ENCODE results near the gene SPATC1L. TPM values are rescaled to one million over a fixed set of nuclear protein-coding genes. Genes with fewer than 3 reads are reported as not detected.
"Not testable (repeated sequence)": the region's sequence is repeated elsewhere in the genome, so short reads cannot be mapped to it uniquely, and the experiment has no call there.

Gene SPATC1L
- total RNA-seq (2014; rRNA removed; shearing (Covaris generic)): 4.3 and 6.4 TPM in 2 replicates
- polyA plus RNA-seq (2015; cell fraction: cytosol; rRNA removed): 20.3 and 31.5 TPM in 2 replicates
- polyA plus RNA-seq (2015; cell fraction: nucleus; rRNA removed): 4.0 and 10.8 TPM in 2 replicates

DNA sequence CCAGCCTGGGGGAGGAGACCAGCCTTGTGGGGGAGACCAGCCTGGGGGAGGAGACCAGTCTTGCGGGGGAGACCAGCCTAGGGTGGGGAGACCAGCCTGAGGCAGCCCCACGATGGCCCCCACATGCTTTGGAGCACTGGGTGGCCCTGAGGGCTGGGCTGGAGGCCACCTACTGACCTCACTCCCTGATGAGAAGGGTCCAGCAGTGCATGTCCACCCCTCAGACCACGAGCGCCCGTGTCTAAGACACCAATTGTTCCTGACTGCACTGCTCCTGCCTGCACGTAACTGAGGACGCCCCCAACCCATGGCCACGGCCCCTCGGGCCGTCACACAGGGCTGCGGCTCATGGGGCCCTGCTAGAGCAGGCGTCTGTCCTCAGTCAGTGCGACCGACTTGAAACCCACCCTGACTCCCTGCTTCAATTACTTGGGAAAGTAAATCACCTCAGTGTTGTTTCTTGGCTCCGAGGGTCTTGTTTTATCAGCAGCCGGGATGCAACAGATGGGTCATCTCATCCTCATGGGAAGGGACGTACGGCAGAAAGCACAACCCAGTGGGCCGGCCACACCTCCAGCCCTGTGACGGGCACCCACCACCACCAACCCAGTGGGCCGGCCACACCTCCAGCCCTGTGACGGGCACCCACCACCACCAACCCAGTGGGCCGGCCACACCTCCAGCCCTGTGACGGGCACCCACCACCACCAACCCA, at the start of gene SPATC1L:
Gene SPATC1L (minus strand): TSS at position 550 of the 715 bp plus-strand sequence. CDS start 1,643 bp downstream, outside the sequence.
- in situ Hi-C loops (cut with HindIII; ENCODE audit: low pct_unique_long_range_greater_than_20kb, low sequenced_read_pairs): no loop called here

DNA sequence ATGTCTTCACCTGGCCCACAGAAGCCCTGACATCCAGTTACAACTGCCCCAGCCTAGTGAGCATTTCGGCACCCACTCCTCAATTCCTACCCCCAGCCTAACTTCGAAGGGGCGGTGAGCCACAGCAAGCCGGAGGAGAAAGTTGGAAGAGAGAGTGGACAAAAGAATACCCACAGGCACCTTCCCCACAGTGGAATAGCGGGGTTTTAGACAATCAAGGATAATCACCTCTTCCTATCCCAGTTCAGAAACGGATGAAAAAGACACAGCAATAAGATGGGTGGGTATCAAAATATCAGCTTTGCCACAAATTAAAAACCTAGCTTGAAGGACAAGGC, 45.6 kb upstream of the SPATC1L start:
- in situ Hi-C loops (cut with HindIII; ENCODE audit: low pct_unique_long_range_greater_than_20kb, low sequenced_read_pairs): no loop called here
- no peak for DNase-seq (ENCODE audit: low read depth, low spot score)

More for the DNA sequence above, at the start of gene SPATC1L:
- peak; percentile 54 for DNase-seq (ENCODE audit: low read depth, low spot score)

DNA sequence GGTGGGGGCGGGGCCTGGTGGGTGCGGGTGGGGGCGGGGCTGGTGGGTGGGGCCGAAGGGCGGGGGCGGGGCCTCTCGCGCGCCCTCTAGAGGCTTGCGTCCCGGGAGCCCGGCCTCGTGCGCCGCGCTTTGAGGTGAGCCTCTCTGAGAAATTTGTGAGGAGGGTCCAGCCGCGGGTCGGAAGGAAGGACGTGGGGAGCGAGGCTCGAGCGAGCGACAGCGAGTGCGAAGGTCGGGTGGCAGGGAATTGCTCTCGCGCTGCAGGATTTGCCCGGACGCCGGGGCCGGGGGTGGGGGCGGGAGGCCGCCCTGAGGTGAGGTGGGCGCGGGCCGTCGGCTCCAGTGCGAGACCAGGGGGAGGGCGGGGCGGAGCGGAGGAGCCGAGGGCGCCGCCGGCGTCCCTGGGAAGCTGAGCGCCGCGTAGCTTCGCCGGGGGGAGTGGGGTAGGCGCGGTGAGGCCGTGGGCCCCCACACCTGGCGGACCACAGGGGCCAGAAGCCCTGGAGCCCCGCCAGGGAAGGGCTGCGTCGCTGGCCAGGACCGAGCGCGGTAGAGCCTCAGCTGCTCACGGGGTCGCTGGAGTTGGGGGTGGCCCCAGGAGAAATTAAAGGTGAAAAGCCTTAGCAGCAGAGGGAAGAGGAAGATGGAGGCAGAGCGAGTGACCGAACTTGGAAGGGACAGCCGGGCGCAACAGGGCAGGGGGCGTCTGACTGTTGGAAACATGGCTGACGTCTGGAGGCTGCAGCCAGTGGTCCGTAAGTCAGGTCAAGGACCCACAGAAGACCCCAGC, 45.1 kb upstream of the SPATC1L start:
- in situ Hi-C loops (cut with HindIII; ENCODE audit: low pct_unique_long_range_greater_than_20kb, low sequenced_read_pairs): no loop called here
- no peak for DNase-seq (ENCODE audit: low read depth, low spot score)

DNA sequence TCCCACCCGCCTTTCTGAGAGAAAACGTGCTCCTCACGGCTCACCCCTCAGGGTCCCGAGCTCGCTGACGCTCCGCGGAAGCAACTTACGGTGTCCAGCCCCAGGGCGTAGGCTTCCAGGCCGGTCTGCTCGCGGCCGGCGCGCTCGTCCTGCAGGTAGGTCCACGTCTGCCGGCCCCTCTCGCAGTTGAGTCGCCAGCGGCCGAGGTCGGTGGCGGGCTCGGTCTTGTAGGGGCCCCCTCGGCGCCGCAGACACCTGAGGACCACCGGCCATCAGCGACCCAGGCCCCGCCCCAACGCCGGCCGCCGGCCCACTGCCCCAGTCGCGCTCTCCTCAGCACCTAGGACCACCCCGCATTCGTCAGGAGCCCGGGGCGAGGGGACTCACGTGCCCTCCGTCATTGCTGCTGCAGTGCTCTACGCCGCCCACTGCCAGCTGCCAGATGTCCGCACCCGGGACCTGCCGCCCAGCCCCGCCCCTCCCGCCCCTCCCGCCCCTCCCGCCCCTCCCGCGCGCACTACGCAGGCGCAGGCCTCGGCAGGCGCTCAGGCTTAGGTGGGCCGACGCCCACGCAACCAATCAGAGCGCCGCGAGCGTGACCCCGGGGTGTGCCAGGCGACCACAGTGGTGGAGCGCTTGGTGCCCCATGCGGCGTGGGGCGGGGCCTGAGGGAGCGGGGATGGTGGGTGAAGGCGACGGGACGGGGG, 44.2 kb upstream of the SPATC1L start, which contains the start of gene LSS:
Gene LSS (minus strand): TSS at position 430 of the 707 bp plus-strand sequence. CDS start 29 bp downstream, at position 401.
- DNase-seq (ENCODE audit: low read depth, low spot score): peak; percentile 95
- in situ Hi-C loops (cut with HindIII; ENCODE audit: low pct_unique_long_range_greater_than_20kb, low sequenced_read_pairs): no loop called here

DNA sequence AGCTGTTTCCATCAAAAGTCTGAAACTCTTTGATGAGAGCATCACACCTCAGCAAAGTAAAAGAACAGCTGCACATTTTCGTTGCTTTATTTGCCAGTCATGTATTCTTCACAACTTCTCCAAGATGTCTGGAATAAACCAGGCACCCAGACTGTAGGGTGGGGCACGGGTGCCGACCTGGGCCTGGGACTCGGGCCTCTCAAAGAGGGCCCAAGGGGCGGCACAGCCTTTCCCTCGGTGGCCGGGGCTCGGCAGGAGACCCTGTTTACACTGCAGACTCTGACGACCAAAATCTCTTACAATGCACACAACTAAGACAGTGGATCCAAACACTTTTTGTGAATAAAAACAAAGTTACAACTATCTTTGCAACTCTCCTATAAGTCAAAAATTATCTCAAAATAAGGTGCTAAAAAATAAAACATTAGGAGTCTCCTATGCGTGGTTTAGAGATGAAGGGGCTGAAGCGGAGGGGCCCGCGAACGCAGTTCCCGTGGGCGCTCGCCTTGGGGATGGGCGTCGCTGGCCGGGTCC, 43.6 kb upstream of the SPATC1L start:
- in situ Hi-C loops (cut with HindIII; ENCODE audit: low pct_unique_long_range_greater_than_20kb, low sequenced_read_pairs): no loop called here
- no peak for DNase-seq (ENCODE audit: low read depth, low spot score)

DNA sequence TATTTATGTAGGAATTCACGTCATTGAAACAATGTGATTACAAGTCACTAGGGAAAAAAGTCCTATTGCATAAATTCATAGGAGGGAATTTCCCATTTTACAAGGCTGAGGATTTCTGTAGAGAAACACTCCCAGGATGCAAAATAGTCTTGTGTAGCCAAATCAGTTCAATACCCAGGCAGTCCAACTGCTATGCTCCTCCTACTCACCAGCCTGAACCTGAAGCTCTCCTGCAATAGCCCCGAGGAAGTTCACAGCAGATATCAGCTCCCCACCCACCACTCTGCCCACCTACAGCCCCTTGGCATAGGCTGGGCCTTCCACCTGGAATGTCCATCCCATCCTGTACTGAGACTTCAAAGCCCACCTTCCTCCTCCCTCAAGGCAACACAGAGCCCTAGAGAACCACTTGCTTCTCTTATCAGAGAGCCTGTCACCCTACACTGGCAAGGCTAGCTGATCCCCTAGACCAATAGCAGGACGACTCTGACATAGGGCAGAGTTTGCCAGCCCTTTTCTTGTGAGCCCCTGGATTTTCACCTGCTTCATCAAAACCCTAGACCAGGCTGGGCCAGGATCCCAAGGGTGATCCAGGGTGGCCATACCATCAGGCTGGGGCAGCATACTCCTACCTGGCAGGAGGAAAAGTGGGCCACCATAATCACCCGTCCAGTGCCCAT, 42.8 kb upstream of the SPATC1L start:
- DNase-seq (ENCODE audit: low read depth, low spot score): peak; percentile 8
- in situ Hi-C loops (cut with HindIII; ENCODE audit: low pct_unique_long_range_greater_than_20kb, low sequenced_read_pairs): no loop called here

DNA sequence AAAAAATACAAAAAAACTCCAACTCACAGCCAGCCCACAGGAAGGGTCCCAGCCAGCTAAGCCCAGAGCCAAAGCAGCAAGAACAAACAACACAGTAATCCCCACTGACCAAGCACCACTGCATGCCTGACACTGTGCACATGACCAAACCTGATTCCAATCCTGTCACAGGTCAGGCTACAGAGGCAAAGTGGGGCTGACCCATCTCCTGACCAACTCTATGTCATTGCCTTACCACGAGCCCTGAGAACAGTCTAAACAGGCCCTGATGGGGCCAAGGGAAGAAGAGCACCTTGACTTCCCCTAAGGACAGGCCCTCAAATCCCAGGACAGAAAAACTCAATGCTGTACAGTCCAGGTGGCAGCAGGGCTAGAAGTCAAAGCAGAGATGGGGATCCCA, 41.9 kb upstream of the SPATC1L start:
- DNase-seq (ENCODE audit: low read depth, low spot score): no peak
- in situ Hi-C loops (cut with HindIII; ENCODE audit: low pct_unique_long_range_greater_than_20kb, low sequenced_read_pairs): no loop called here

DNA sequence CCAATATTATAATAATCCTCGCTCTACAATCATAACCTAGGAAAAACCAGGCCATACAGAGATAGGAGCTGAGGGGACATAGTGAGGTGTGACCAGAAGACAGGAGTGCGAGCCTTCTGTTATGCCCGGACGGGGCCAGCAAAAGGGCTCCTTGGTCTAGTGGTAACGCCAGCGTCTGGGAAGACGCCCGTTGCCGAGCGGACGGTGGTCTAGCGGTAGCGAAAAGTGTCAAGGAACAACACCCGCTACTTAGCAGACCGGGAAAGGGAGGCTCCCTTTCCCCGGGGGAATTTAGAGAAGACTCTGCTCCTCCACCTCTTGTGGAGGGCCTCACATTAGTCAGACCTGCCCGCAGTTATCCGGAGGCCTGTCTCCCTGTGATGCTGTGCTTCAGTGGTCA, 39.4 kb upstream of the SPATC1L start:
- DNase-seq (ENCODE audit: low read depth, low spot score); in situ Hi-C loops (cut with HindIII; ENCODE audit: low pct_unique_long_range_greater_than_20kb, low sequenced_read_pairs): not testable (repeated sequence)

DNA sequence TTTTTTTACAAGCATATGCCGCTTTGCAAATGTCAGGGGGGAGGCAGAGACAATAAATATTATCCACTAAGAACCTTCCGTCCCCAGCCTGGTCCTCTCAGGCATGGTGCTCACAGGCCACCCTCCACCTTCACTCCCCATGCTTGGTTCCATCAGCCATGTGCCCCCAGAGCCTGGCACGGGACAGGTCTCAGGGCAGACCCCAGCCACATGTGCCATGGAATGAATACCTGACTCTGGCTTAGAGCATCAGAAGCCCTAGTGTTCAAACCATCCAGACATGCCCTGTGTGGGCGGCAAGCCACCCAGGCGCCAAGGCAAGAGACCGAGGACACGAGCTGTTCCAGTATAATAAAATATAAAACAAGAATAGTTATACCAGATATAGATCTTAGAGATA, 39.0 kb upstream of the SPATC1L start:
- no peak for DNase-seq (ENCODE audit: low read depth, low spot score)
- in situ Hi-C loops (cut with HindIII; ENCODE audit: low pct_unique_long_range_greater_than_20kb, low sequenced_read_pairs): no loop called here

DNA sequence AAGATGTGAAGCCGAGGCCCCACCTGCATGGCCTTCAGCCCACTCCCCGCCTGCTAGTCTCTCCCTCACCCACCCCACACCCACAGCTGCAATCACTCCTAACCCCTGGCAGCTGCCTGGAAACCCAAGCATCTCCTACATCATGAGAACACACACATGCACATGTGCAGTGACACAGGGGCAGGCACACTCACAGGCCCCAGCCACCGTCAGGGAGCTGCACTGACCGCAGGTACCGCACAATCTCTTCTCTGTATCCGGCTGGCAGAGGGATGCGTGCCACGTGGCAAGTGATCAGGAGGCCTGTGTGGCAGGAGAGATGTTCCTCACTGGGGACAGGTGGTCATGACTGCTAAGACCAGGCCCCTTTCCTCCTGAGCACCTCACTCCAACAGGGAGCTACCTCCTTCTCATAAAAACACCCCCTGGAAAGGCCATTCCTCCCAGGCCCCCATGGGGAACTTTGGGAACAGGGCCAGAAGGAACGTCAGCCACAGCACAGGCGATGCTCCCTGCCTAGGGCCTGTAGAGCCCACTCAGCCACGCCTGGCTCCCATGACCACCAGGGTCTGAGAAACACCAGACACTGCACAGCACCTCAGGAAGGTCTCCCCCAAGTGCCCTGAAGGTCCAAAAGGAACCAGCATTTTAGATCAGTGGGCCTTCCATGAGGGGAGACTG, 38.3 kb upstream of the SPATC1L start:
- DNase-seq (ENCODE audit: low read depth, low spot score): no peak
- in situ Hi-C loops (cut with HindIII; ENCODE audit: low pct_unique_long_range_greater_than_20kb, low sequenced_read_pairs): no loop called here

DNA sequence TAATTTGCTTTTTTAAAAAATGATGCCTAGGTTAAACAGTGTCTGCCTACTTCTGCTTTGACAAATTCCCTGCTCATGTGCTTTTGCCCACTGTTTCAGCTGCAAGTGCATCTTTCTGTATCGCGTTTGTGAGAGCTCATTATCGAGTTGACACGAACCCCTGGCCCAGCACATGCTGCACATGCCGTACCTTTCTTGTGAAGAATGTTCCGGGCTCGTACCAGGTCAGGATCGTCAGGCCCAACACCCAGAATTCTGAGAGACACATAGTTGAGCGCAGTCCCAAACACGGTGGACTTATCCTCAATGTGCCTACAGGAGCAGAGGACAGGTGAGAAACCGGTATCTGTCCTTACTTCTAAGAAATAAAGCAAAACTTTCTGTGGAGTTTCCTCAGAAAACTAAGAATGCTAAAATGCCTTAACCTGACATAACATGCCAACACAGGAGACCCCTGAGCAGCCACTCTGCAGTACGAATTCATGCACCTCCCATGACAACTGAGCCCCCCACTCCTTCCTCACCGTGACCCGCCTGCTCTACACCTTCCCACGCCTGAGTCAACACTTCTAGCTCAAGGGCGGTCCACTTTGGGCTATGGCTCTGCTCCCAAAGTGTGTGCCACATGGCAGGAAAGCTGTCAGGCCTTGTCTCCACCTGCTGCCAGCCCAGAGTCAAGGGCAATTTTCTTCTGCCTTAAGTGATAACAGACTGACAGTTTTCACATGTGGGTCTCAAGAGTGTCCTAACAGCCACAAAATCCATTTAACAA, 37.6 kb upstream of the SPATC1L start:
- in situ Hi-C loops (cut with HindIII; ENCODE audit: low pct_unique_long_range_greater_than_20kb, low sequenced_read_pairs): no loop called here
- DNase-seq (ENCODE audit: low read depth, low spot score): no peak

DNA sequence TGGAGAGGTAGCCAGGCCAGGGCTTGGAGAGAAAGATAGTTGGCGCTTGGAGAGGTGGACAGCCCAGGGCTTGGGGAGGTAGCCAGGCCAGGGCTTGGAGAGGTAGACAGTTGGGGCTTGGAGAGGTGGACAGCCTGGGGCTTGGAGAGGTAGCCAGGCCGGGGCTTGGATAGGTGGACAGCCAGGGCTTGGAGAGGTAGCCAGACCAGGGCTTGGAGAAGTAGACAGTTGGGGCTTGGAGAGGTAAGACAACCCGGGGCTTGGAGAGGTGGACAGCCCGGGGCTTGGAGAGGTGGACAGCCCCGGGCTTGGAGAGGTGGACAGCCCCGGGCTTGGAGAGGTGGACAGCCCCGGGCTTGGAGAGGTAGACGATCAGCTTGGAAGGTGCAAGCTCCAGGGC, 36.6 kb upstream of the SPATC1L start:
- in situ Hi-C loops (cut with HindIII; ENCODE audit: low pct_unique_long_range_greater_than_20kb, low sequenced_read_pairs): no loop called here
- DNase-seq (ENCODE audit: low read depth, low spot score): no peak

DNA sequence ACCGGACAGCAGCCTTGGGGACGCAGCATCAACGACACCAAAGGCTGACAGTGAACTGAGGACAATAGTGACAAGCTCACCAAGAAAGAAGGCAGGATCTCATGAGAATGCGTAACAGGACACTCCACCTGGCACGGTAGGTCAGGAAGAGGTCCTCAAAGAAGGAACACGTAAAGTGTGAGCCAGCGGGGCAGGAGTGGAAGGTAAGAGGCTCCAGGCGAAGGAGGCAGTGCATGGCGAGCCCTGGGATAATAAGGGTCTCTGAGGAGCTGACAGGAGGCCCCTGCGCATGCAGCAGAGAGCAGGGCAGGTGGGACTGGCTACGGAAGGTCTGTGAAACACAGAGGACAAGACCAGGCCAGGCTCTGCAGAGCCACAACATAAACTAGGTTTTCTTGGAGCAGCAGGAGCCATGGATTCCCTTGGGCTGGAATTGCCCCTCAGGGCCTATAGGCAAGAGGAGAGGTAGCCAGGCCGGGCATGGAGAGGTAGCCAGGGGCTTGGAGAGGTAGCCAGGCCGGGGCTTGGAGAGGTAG, 36.1 kb upstream of the SPATC1L start:
- in situ Hi-C loops (cut with HindIII; ENCODE audit: low pct_unique_long_range_greater_than_20kb, low sequenced_read_pairs): no loop called here
- DNase-seq (ENCODE audit: low read depth, low spot score): no peak

DNA sequence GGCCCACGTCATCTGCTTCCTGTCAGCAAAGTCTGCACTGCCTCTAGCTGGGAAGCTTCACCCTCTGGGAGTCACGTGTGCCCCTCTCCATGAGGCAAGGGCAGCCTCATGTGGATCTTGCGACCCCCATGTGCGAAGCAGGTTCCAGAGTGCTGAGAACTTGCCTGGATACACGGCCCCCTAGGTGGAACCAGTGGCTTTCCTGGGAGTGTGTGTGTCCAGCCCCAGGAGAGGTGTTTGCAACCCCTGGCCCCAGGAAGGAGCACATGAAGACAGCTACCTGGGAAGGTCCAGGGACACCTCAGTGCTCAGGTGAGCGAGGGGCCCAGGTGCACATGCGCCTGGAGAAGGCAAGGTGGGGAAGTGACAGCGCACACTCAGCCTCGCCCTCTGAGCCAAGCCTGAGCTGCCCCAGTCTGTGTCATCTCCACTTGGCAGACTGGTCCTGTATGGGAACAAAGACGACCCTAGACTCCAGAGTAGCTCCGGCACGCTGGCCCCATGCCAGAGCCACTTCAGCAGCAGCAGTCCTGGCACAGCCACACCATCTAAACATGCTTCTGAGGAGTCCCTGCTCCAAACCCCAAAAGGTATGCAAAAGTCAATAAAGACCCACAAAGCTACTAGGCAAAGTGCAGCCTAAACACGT, 35.5 kb upstream of the SPATC1L start:
- in situ Hi-C loops (cut with HindIII; ENCODE audit: low pct_unique_long_range_greater_than_20kb, low sequenced_read_pairs): no loop called here

DNA sequence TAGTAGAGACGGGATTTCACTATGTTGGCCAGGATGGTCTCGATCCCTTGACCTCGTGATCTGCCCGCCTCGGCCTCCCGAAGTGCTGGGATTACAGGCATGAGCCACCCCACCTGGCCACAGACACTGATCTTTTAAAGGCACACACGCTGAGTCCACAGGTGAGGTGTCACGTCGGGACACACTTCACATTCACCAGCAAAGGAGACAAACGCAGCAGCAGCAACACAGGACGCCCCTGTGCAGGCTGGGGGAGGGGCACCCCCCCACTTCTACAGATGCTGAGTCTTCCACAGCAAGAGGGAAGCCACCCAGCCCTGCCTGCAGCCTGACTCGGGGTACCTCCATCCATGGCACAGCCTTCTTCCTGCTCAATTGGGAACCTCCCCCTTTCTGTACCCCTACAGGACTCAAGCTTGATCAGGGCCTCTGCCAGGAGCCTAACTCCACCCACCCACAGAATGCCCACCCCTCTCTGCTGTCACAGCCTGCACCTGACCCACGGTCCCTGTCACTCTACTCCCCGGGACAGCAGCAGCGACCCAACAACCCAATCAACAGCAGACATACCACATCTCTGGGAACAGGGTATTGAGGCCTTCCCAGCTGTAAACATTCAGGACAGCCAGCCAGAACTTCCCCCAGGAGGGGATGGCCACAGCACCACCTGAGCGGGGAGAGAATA, 34.8 kb upstream of the SPATC1L start:
- DNase-seq (ENCODE audit: low read depth, low spot score): no peak
- in situ Hi-C loops (cut with HindIII; ENCODE audit: low pct_unique_long_range_greater_than_20kb, low sequenced_read_pairs): no loop called here

More for the DNA sequence above, 35.5 kb upstream of the SPATC1L start:
- no peak for DNase-seq (ENCODE audit: low read depth, low spot score)
